CD8-positive, alpha-beta memory T cell (primary cell): Measurements from ENCODE around the gene RAPGEF5. TPM values are rescaled to one million over a fixed set of nuclear protein-coding genes. Genes with fewer than 3 reads are reported as not detected.

Experiments
- CTCF ChIA-PET: fragments of 350-600 bp; sonication (Branson Sonifier 250); formaldehyde crosslinking; loops from one replicate; lab custom pipeline; 2021; ENCODE audit warnings: antibody characterized with exemption; lab: Charles Lee
- POLR2A ChIA-PET: fragments of 350-600 bp; sonication (Branson Sonifier 250); formaldehyde crosslinking; loops from one replicate; lab custom pipeline; 2021; ENCODE audit warnings: antibody characterized with exemption; lab: Charles Lee
- DNase-seq, 5 donors: peaks; one replicate each; pipeline versions ENCODE4 v3.0.0 to v3.0.0-alpha.2; 2020 to 2022; ENCODE audit warnings: mixed read lengths in 1 of 5
- H3K27ac ChIP-seq: one replicate; pipeline ENCODE4 v1.7.0; 2013; ENCODE audit warnings: low read depth, mild to moderate bottlenecking, low read length, moderate library complexity
- H3K27me3 ChIP-seq: 2 replicates; pipeline ENCODE4 v1.7.0; 2013; ENCODE audit warnings: low read length, mild to moderate bottlenecking; ENCODE audit not compliant: insufficient read depth, poor library complexity, severe bottlenecking
- H3K36me3 ChIP-seq: 2 replicates; pipeline ENCODE4 v1.7.0; 2013; ENCODE audit warnings: mild to moderate bottlenecking, low read length, moderate library complexity; ENCODE audit not compliant: insufficient read depth
- H3K4me1 ChIP-seq: 2 replicates; pipeline ENCODE4 v1.7.0; 2013; ENCODE audit warnings: mild to moderate bottlenecking, low read length, moderate library complexity; ENCODE audit not compliant: insufficient read depth
- H3K4me3 ChIP-seq: 2 replicates; pipeline ENCODE4 v1.7.0; 2013; ENCODE audit warnings: mild to moderate bottlenecking, low read length
- H3K9me3 ChIP-seq: 2 replicates; pipeline ENCODE4 v1.7.0; 2013; ENCODE audit warnings: mild to moderate bottlenecking, low read length
- H3K27ac Mint-ChIP-seq, 8 donors: one replicate each; pipeline ENCODE4 v1.8.0; 2020 to 2021; ENCODE audit warnings: mixed read lengths in 8 of 8, mild to moderate bottlenecking in 6 of 8, inconsistent platforms in 3 of 8, moderate library complexity in 3 of 8
- H3K27me3 Mint-ChIP-seq, 2 donors: one replicate each; pipeline ENCODE4 v1.8.0; 2020 to 2021; ENCODE audit warnings: mixed read lengths in 2 of 2, mild to moderate bottlenecking in 1 of 2, moderate library complexity in 1 of 2
- H3K36me3 Mint-ChIP-seq, 3 donors: one replicate each; pipeline ENCODE4 v1.8.0; 2020 to 2021; ENCODE audit warnings: mixed read lengths in 3 of 3, inconsistent platforms in 1 of 3, mild to moderate bottlenecking in 1 of 3
- H3K4me1 Mint-ChIP-seq, 3 donors: one replicate each; pipeline ENCODE4 v1.8.0; 2020 to 2021; ENCODE audit warnings: mixed read lengths in 3 of 3, inconsistent platforms in 1 of 3, mild to moderate bottlenecking in 1 of 3
- H3K4me3 Mint-ChIP-seq, 7 donors: one replicate each; pipeline ENCODE4 v1.8.0; 2020 to 2021; ENCODE audit warnings: mixed read lengths in 7 of 7, mild to moderate bottlenecking in 6 of 7, moderate library complexity in 4 of 7, inconsistent platforms in 2 of 7
- H3K9me3 Mint-ChIP-seq, 5 donors: one replicate each; pipeline ENCODE4 v1.8.0; 2020 to 2022; ENCODE audit warnings: mixed read lengths in 5 of 5, mild to moderate bottlenecking in 3 of 5, moderate library complexity in 2 of 5, inconsistent platforms in 1 of 5
- polyA plus RNA-seq: library from polyadenylated mRNA; unstranded; fragments of 300-500 nt; fragmentation: Illumina TruSeq; gene quantifications from one replicate; pipeline ENCODE4 v1.2.3, GENCODE V29; 2021
- total RNA-seq, 2 experiments: library from RNA; stranded (reverse); gene quantifications; one replicate each; pipeline ENCODE4 v1.2.3, GENCODE V29; 2021

The RAPGEF5 gene
- total and polyA plus RNA-seq, 3 experiments from 2014 or later, result 0.13 to 0.86 (median 0.50) TPM

DNA sequence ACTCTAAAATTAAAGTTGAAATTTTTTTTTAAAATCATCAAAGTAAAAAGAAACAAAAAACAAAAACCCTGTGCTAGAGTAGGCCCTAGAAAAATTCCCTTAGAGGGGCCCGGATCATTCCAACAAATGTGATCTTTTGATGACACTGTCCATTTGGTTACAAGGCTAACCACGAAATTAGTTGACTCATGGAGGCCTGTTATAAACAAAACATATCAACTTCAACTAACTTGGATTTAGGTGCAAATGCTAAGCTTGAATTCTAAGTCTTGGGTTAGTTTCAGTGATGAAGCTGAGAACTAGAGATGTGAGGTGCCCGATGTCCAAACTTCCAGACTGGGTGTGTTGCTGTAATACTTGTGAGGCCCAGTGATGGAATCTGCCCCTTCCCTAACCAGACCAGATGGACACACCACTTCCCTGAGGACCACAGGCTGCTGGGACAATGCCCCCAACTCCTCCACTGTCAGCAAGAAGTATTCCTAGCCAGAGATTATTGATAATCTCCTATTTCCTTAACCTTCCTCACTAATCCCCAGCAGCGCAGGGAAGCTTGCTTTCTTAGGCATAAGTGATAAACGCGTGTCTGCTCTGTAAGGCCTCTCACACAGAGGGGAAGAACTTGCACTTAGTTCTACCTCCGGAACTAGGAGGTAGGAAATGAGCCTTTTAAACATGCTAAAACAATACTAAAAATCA, 108.7 kb downstream of the RAPGEF5 start:
- no peaks in the 10 kb centered on the region for H3K9me3 ChIP-seq
- Mint-ChIP-seq H3K4me3 (no peak overlapping the region), H3K9me3 (peaks cover 0 to 6% (median 3%) of the 10 kb centered on the region in 5 donors), H3K27me3 (peaks cover 3 to 5% of the 10 kb centered on the region in 2 donors), H3K4me1 (no peaks in the 10 kb centered on the region), H3K27ac (no peak overlapping the region), H3K36me3 (no peaks in the 10 kb centered on the region)
- POLR2A ChIA-PET, result no interaction called here
- H3K4me3 ChIP-seq, result no peak overlapping the region
- no peaks in the 10 kb centered on the region for H3K4me1 ChIP-seq
- CTCF ChIA-PET, result no interaction called here
- no peak for DNase-seq
- H3K36me3 ChIP-seq, result no peaks in the 10 kb centered on the region
- no peak overlapping the region for H3K27ac ChIP-seq
- H3K27me3 ChIP-seq, result no peaks in the 10 kb centered on the region

DNA sequence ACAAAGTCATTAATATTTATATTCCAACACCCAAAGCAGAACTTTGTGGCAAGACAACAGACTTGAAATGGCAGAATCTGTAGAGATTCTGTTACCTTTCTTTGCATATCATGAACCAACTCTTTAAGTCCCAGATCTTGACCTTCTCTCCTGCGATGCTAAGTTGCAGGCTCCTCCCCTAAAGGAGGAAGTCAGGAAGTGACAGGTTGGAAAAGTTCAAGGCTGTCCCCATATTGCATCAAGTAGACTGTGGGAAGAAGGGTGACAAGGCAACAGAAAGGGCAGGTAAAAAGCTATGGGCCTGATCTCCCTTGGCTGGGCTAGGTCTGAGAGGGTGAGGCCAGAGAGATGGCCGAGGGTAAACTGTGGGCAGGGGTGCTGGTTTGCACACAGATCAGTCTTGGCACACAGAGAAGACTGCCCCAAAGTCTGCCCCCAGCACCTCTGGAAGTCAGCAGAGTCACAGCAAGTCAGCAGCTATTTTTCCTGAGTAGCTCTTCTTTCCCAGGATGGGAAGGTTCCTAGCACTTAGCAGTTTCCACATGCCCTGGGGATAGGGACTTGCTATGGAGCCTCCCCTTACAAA, 115.1 kb downstream of the RAPGEF5 start:
- H3K27ac ChIP-seq, result no peak overlapping the region
- no peaks in the 10 kb centered on the region for H3K27me3 ChIP-seq
- no peaks in the 10 kb centered on the region for H3K4me1 Mint-ChIP-seq
- no peaks in the 10 kb centered on the region for H3K9me3 ChIP-seq
- peaks cover 0 to 6% (median 5%) of the 10 kb centered on the region in 5 donors for H3K9me3 Mint-ChIP-seq
- POLR2A ChIA-PET, result no interaction called here
- H3K27ac Mint-ChIP-seq, result no peak overlapping the region
- no peak overlapping the region for H3K4me3 Mint-ChIP-seq
- H3K36me3 Mint-ChIP-seq, result no peaks in the 10 kb centered on the region
- DNase-seq, result no peak
- no peaks in the 10 kb centered on the region for H3K36me3 ChIP-seq
- no peaks in the 10 kb centered on the region for H3K4me1 ChIP-seq
- CTCF ChIA-PET, result interaction anchor here (0.6 kb wide), 1 partner anchor 1899 kb away, joined by 3 read pairs; no protein-coding TSS in a partner anchor
- no peak overlapping the region for H3K4me3 ChIP-seq
- H3K27me3 Mint-ChIP-seq, result peaks cover 2 to 4% of the 10 kb centered on the region in 2 donors

DNA sequence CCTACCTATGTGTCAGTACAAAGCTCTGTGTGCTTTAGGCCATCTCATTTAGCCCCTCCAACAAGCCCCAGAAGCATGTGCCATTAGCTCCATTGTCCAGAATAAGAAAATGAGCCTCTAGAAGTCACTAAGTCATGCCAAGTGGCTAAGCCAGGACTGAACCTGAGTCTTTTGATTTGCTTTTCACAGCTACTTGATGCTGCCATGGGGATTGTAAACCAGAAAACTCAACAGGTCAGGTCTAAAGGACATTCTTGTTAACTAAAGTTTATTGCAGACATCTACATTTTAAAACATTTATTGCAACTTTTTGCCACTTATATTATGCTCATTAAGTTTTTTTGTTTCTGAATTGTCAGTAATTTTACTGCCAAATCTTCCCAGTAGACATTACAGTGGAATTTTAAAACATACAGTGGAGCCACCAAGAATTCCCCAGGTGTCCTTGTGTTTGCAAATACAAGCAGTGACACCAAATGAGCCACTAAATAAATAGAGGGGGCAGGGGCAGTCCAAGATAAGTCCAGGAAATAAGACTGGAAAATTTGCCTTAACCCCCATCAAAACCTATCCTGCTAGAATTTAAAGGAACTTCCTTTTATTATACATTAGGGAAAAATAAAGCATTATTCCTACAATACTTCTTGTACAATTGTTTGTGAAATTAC, 115.9 kb downstream of the RAPGEF5 start:
- ChIA-PET CTCF (no interaction called here), POLR2A (no interaction called here)
- H3K27ac ChIP-seq, result no peak overlapping the region
- H3K4me3 ChIP-seq, result no peak overlapping the region
- Mint-ChIP-seq H3K36me3 (no peaks in the 10 kb centered on the region), H3K4me3 (no peak overlapping the region), H3K4me1 (no peaks in the 10 kb centered on the region), H3K27ac (no peak overlapping the region), H3K27me3 (peaks cover 4% of the 10 kb centered on the region in 2 donors), H3K9me3 (peaks cover 0 to 6% (median 5%) of the 10 kb centered on the region in 5 donors)
- H3K4me1 ChIP-seq, result no peaks in the 10 kb centered on the region
- H3K27me3 ChIP-seq, result no peaks in the 10 kb centered on the region
- H3K36me3 ChIP-seq, result no peaks in the 10 kb centered on the region
- H3K9me3 ChIP-seq, result no peaks in the 10 kb centered on the region
- DNase-seq, result no peak

DNA sequence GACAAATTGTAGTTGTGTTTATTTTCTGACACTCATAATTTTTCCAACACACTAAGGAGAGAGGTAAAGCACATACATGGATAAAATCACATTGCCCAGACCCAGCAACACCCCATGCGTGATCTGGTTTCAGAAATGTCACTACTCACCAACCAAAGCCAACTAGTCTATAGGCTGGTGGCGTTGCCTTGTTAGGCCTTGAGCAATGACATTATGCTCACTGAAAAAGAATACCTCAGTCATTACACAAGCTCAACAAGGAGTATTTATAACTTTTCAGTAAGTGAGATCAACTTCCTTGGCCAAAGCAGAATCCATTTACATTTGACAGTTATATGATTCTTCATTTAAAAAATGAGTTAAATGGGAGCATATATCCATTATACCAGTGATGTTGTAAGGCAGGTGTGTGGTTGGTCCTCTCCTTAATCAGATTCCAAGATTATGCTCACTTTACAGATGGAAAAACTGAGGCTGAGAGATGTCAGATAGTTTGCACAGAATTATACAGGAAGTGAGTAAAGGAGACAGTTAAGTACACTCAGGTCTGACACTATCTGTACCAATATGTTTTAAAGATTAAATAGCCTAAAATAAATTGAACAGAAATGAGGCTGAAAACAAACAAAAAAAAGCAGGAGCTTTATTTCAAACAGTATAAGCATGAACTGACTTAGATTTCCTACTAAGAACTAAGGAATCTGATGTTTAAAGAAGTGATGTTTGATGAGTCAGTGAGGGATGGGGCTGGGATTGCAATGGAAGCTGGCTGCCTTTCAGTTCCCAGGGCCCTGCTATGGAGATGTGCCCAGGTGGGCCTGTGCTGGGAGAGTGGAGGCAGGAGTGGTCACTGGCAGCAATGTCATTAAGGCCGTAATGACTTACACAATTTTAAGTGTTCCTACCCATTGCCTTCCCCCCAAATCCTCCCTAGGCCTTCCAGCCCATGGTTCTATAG, 118.3 kb downstream of the RAPGEF5 start:
- CTCF ChIA-PET, result no interaction called here
- peaks cover 1 to 4% of the 10 kb centered on the region in 2 donors for H3K27me3 Mint-ChIP-seq
- Histone ChIP-seq H3K4me1 (no peaks in the 10 kb centered on the region), H3K27ac (no peak overlapping the region), H3K4me3 (no peak overlapping the region), H3K9me3 (no peaks in the 10 kb centered on the region), H3K27me3 (no peaks in the 10 kb centered on the region), H3K36me3 (no peaks in the 10 kb centered on the region)
- peaks cover 0 to 4% (median 0%) of the 10 kb centered on the region in 5 donors for H3K9me3 Mint-ChIP-seq
- no peak overlapping the region for H3K4me3 Mint-ChIP-seq
- peak overlapping the region in 1 of 8 donors; percentile 33 for H3K27ac Mint-ChIP-seq
- POLR2A ChIA-PET, result no interaction called here
- no peak for DNase-seq
- H3K4me1 Mint-ChIP-seq, result no peaks in the 10 kb centered on the region
- H3K36me3 Mint-ChIP-seq, result no peaks in the 10 kb centered on the region

DNA sequence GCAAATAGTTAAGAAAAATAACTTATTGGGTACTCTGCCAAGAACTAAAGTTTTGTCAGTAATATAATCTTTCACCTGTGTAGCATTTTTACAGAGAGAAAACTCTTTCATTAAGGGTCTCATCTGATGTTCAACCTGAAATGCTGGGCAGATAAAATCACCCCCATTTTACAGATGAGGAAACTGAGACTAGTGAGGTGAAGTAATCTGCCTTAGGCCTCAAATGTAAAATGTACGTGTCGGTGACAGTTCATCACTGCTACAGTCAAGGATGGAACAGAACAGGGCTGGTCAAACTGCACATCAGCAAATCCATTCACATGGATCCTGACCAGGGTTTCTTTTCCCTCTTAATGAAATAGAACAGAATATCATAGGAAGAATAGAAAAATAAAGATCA, 121.8 kb downstream of the RAPGEF5 start:
- H3K27me3 Mint-ChIP-seq, result peaks cover 0 to 15% of the 10 kb centered on the region in 2 donors
- no peaks in the 10 kb centered on the region for H3K27me3 ChIP-seq
- CTCF ChIA-PET, result no interaction called here
- no peak overlapping the region for H3K27ac ChIP-seq
- no peaks in the 10 kb centered on the region for H3K9me3 ChIP-seq
- H3K4me1 ChIP-seq, result no peaks in the 10 kb centered on the region
- H3K36me3 Mint-ChIP-seq, result no peaks in the 10 kb centered on the region
- no peaks in the 10 kb centered on the region for H3K4me1 Mint-ChIP-seq
- H3K36me3 ChIP-seq, result no peaks in the 10 kb centered on the region
- POLR2A ChIA-PET, result no interaction called here
- no peak overlapping the region for H3K4me3 Mint-ChIP-seq
- H3K4me3 ChIP-seq, result no peak overlapping the region
- no peak for DNase-seq
- no peak overlapping the region for H3K27ac Mint-ChIP-seq
- peaks cover 0 to 2% (median 0%) of the 10 kb centered on the region in 5 donors for H3K9me3 Mint-ChIP-seq

DNA sequence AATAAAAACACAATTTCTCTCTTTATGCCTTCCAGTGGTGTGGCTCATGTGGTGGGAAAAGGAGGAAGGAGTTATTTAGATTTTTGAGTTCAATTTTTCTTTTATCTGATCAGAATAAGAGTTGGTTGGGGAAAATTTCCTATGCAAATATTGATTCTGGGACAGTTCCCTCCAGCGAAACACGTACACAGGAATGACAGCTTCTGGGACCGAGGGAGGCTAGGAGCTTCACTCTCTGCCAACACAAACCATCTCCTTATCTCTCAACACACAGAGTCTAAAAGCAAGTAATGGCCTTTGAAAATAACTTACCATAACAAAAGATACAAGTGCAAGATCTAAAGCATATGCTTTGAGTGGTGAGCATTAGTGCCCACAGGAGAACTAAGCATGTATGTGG, 122.7 kb downstream of the RAPGEF5 start:
- Mint-ChIP-seq H3K36me3 (no peaks in the 10 kb centered on the region), H3K4me3 (no peak overlapping the region), H3K27ac (no peak overlapping the region), H3K4me1 (no peaks in the 10 kb centered on the region), H3K9me3 (peaks cover 0 to 2% (median 0%) of the 10 kb centered on the region in 5 donors), H3K27me3 (peaks cover 0 to 20% of the 10 kb centered on the region in 2 donors)
- no peaks in the 10 kb centered on the region for H3K36me3 ChIP-seq
- ChIA-PET POLR2A (no interaction called here), CTCF (no interaction called here)
- no peak for DNase-seq
- no peaks in the 10 kb centered on the region for H3K4me1 ChIP-seq
- no peaks in the 10 kb centered on the region for H3K27me3 ChIP-seq
- no peaks in the 10 kb centered on the region for H3K9me3 ChIP-seq
- no peak overlapping the region for H3K4me3 ChIP-seq
- no peak overlapping the region for H3K27ac ChIP-seq

DNA sequence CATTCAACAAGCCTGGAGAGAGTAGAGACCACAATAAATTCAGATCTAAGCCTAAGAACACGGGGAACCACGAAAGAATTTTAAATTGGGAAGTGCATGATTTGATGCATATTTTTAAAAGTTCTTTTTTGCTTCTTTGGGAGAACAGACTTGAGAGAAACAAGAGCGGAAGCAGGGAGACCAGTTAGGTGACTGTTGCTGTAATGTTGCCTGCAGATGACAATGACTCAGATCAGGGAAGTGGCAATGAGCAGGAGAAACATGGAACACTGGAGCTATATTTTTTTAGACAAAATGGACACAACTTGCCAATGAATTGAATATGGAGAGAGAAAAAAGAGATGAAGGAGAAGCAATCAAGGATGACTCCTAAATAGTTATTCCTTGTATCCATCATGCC, 125.1 kb downstream of the RAPGEF5 start:
- no peak for DNase-seq
- Mint-ChIP-seq H3K4me3 (no peak overlapping the region), H3K9me3 (no peaks in the 10 kb centered on the region), H3K36me3 (no peaks in the 10 kb centered on the region), H3K27me3 (peaks cover 0 to 21% of the 10 kb centered on the region in 2 donors), H3K4me1 (no peaks in the 10 kb centered on the region), H3K27ac (no peak overlapping the region)
- H3K27me3 ChIP-seq, result no peaks in the 10 kb centered on the region
- no peaks in the 10 kb centered on the region for H3K4me1 ChIP-seq
- no peak overlapping the region for H3K27ac ChIP-seq
- CTCF ChIA-PET, result no interaction called here
- H3K9me3 ChIP-seq, result no peaks in the 10 kb centered on the region
- POLR2A ChIA-PET, result no interaction called here
- no peaks in the 10 kb centered on the region for H3K36me3 ChIP-seq
- H3K4me3 ChIP-seq, result no peak overlapping the region
